GM10266 (cell line): ENCODE measurements around the gene KCNC3.

Experiments
- DNase-seq: peaks from one replicate; pipeline ENCODE4 v3.0.0; 2012; ENCODE audit errors: extremely low spot score
- TF ChIP-seq, protein P1 (sequence below): IDR thresholded peaks from 2 replicates; pipeline ENCODE4 v1.5.1; 2012; ENCODE audit warnings: mild to moderate bottlenecking, low read depth; ENCODE audit not compliant: control insufficient read depth, insufficient read depth; ENCODE audit errors: missing control alignments

The KCNC3 gene

DNA sequence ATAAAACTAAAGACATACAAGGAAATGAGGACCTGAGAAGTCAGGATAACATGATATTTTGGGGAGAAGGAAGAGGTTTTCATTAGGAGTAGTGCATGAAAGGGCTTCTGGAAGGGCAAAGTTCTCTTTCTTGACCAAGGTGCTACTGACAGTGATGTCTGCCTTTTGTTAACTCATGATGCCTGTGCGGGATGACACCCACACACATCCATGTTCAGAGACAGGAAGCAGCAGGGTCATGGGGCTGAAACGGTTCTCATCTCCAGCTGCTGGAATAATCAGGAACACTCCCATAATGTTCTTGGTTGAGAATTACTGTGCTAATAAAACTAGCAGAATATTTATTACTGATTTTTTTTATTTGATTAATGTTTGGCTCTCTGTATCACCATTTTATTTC, 29.1 kb downstream of the KCNC3 start:
- DNase-seq = no peak
- TF ChIP-seq, protein P1, sequence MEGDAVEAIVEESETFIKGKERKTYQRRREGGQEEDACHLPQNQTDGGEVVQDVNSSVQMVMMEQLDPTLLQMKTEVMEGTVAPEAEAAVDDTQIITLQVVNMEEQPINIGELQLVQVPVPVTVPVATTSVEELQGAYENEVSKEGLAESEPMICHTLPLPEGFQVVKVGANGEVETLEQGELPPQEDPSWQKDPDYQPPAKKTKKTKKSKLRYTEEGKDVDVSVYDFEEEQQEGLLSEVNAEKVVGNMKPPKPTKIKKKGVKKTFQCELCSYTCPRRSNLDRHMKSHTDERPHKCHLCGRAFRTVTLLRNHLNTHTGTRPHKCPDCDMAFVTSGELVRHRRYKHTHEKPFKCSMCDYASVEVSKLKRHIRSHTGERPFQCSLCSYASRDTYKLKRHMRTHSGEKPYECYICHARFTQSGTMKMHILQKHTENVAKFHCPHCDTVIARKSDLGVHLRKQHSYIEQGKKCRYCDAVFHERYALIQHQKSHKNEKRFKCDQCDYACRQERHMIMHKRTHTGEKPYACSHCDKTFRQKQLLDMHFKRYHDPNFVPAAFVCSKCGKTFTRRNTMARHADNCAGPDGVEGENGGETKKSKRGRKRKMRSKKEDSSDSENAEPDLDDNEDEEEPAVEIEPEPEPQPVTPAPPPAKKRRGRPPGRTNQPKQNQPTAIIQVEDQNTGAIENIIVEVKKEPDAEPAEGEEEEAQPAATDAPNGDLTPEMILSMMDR = no peak

GRCh38 chr19:50293263-50294004, 35.7 kb downstream of the KCNC3 start:
- TF ChIP-seq, protein P1 = no peak
- no peak for DNase-seq

DNA sequence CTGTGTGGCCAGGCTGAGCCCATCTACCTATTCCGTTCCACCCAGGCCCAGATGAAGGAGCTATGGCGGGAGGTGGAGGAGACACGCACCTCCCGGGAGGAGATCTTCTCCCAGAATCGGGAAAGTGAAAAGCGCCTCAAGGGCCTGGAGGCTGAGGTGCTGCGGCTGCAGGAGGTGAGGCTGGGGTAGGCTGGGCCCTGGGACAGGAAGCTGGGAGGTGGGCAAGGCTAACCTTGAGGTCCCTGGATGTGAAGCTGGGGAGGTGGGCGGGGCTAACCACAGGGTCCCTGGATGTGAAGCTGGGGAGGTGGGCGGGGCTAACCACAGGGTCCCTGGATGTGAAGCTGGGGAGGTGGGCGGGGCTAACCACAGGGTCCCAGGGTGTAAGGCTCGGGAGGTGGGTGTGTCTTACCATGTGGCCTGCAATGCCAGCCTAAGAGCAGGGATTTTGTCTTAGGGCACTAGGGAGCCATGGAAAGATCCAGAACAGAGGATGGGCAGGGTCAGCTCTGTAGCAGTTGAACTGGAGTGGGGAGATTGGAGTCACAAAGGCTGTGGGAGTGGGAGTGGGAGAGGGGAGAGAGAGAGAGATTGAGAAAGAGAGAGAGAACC, 36.9 kb downstream of the KCNC3 start:
- TF ChIP-seq, protein P1 = no peak
- DNase-seq = no peak

DNA sequence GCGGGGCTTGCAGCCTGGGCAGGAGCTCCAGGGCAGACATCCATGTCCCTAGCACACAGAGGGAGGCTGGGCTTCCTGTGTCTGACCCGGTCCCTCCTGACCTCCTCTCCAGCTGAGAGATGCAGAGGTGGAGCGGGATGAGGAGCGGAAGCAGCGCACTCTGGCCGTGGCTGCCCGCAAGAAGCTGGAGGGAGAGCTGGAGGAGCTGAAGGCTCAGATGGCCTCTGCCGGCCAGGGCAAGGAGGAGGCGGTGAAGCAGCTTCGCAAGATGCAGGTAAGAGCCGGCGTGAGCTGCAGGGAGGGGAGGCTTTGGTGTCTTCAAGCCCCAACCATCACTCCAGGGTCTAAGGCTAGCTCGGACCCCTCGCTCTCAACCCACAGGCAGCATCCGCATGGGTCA, 38.4 kb downstream of the KCNC3 start:
- no peak for DNase-seq
- TF ChIP-seq, protein P1 = no peak

- DNase-seq = no peak
- TF ChIP-seq, protein P1 = no peak
These were observed 39.2 kb downstream of the KCNC3 start for GRCh38 chr19:50290011-50290410.

DNA sequence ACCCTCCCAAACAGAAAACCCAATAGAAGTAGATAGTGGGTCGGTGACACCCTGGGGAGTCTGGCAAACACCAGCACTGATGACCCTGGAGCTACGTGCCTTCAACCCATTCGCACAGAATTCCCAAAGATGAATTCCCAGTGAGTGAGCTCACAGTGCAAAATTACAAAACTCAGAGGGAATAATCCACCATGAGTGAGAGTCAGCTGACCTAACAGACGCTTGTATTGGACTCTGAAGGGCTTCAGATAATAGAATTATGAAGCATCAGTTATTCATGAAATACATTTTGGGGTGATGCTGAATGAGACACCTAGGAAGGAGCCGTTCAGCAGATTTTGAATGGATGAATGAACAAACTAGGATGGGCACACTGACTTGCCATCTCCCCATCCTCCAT, 40.2 kb downstream of the KCNC3 start:
- TF ChIP-seq, protein P1 = no peak
- DNase-seq = no peak

GRCh38 chr19:50287331-50287730, 41.8 kb downstream of the KCNC3 start:
- TF ChIP-seq, protein P1 = no peak

More at GRCh38 chr19:50287331-50287730, 41.8 kb downstream of the KCNC3 start:
- no peak for DNase-seq
